Trophoblast cell (in vitro differentiated cells and primary cell): ENCODE data around the gene NCAPD2.
"Not testable (repeated sequence)": the region's sequence is repeated elsewhere in the genome, so short reads cannot be mapped to it uniquely, and the experiment has no call there.

ENCODE experiments used
- DNase-seq, 2 donors: peaks; one replicate each; pipeline ENCODE4 v3.0.0-alpha.2; 2016
- H2AFZ ChIP-seq: 2 replicates; pipeline ENCODE4 v1.6.1; 2013; ENCODE audit warnings: low read length, moderate library complexity, mild to moderate bottlenecking; ENCODE audit not compliant: insufficient read depth, poor library complexity
- H2AK5ac ChIP-seq: 2 replicates; pipeline ENCODE4 v1.6.1; 2013; ENCODE audit warnings: mild to moderate bottlenecking, low read length
- H2BK120ac ChIP-seq: 2 replicates; pipeline ENCODE4 v1.6.1; 2013; ENCODE audit warnings: low read length, mild to moderate bottlenecking, moderate library complexity; ENCODE audit not compliant: insufficient read depth, poor library complexity
- H2BK12ac ChIP-seq: 2 replicates; pipeline ENCODE4 v1.6.1; 2013; ENCODE audit warnings: mild to moderate bottlenecking, low read length, moderate library complexity
- H2BK5ac ChIP-seq: 2 replicates; pipeline ENCODE4 v1.6.1; 2013; ENCODE audit warnings: low read length, low read depth, moderate library complexity, mild to moderate bottlenecking; ENCODE audit not compliant: poor library complexity
- H3K14ac ChIP-seq: 2 replicates; pipeline ENCODE4 v1.6.1; 2013; ENCODE audit warnings: mild to moderate bottlenecking, low read length
- H3K18ac ChIP-seq: 2 replicates; pipeline ENCODE4 v1.6.1; 2013; ENCODE audit warnings: mild to moderate bottlenecking, low read length
- H3K23ac ChIP-seq: 2 replicates; pipeline ENCODE4 v1.6.1; 2013; ENCODE audit warnings: low read length
- H3K27ac ChIP-seq: 2 replicates; pipeline ENCODE4 v1.5.1; 2013; ENCODE audit warnings: low read depth, mild to moderate bottlenecking, inconsistent platforms, low read length, moderate library complexity
- H3K27me3 ChIP-seq: 2 replicates; pipeline ENCODE4 v1.6.1; 2013; ENCODE audit warnings: inconsistent platforms, mild to moderate bottlenecking, low read length, moderate library complexity; ENCODE audit not compliant: insufficient read depth
- H3K36me3 ChIP-seq, 2 experiments: 1 replicate in 1 of 2; 2 replicates in 1 of 2; pipeline ENCODE4 v1.6.1; 2013; ENCODE audit warnings: low read length in 2 of 2, mild to moderate bottlenecking in 2 of 2, moderate library complexity in 1 of 2; ENCODE audit not compliant: insufficient read depth in 2 of 2, control insufficient read depth in 1 of 2
- H3K4ac ChIP-seq: 2 replicates; pipeline ENCODE4 v1.6.1; 2013; ENCODE audit warnings: low read depth, mild to moderate bottlenecking, low read length, moderate library complexity
- H3K4me1 ChIP-seq, 2 experiments: 1 replicate in 1 of 2; 2 replicates in 1 of 2; pipeline ENCODE4 v1.6.1; 2013; ENCODE audit warnings: low read length in 2 of 2, mild to moderate bottlenecking in 2 of 2, moderate library complexity in 1 of 2; ENCODE audit not compliant: insufficient read depth in 2 of 2, control insufficient read depth in 1 of 2
- H3K4me2 ChIP-seq: 2 replicates; pipeline ENCODE4 v1.6.1; 2013; ENCODE audit warnings: inconsistent platforms, mild to moderate bottlenecking, low read length, moderate library complexity
- H3K4me3 ChIP-seq: 2 replicates; pipeline ENCODE4 v1.5.1; 2013; ENCODE audit warnings: mild to moderate bottlenecking, low read depth, low read length, inconsistent platforms
- H3K79me1 ChIP-seq: one replicate; pipeline ENCODE4 v1.6.1; 2013; ENCODE audit warnings: low read length
- H3K79me2 ChIP-seq: 2 replicates; pipeline ENCODE4 v1.6.1; 2013; ENCODE audit warnings: low read length, mild to moderate bottlenecking; ENCODE audit not compliant: control insufficient read depth, insufficient read depth, poor library complexity
- H3K9ac ChIP-seq: 2 replicates; pipeline ENCODE4 v1.6.1; 2013; ENCODE audit warnings: mild to moderate bottlenecking, low read length
- H3K9me3 ChIP-seq: 2 replicates; pipeline ENCODE4 v1.6.1; 2013; ENCODE audit warnings: low read depth, mild to moderate bottlenecking, control low read depth, inconsistent platforms, low read length; ENCODE audit not compliant: insufficient read depth
- H4K12ac ChIP-seq: 2 replicates; pipeline ENCODE4 v1.6.1; 2013; ENCODE audit warnings: low read depth, mild to moderate bottlenecking, low read length, moderate library complexity
- H4K8ac ChIP-seq: 2 replicates; pipeline ENCODE4 v1.6.1; 2013; ENCODE audit warnings: low read depth, mild to moderate bottlenecking, low read length, moderate library complexity
- H4K91ac ChIP-seq: one replicate; pipeline ENCODE4 v1.6.1; 2013; ENCODE audit warnings: low read depth, mild to moderate bottlenecking, low read length, moderate library complexity
- WGBS: extraction: QIAGEN DNeasy Blood & Tissue Kit; methylation state at CpG from one replicate; pipeline ENCODE4 v1.1.7; 2013; ENCODE audit warnings: missing lambda C conversion rate; ENCODE audit not compliant: insufficient read length, insufficient coverage; ENCODE audit errors: extremely low coverage; 5-methylcytosine and 5-hydroxymethylcytosine counted together

Gene NCAPD2

DNA sequence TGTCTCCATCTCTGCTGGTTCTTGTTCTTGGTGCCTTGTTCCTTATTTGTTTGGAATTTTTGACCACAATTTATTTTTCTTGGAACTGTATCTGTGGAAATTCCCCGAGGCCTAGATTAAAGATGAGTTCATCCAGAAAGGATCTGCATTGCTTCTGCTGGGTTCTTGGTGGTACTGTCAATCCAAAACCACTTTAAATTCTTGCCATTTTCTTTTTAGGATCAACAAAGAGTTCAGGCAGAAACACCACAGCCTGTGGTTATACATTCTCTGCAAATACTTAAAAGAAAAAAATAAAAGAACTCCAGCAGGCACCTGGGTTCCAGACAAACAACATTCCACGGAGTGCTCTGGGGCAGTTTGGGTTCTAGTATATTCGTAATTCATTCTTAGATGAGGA is 17.4 kb upstream of the NCAPD2 start:
- peaks cover 10% of the 10 kb centered on the region for H3K79me1 ChIP-seq
- H4K12ac ChIP-seq = no peak overlapping the region
- H3K4me2 ChIP-seq = peak overlapping the region; percentile 10
- H3K18ac ChIP-seq = no peak overlapping the region
- H4K8ac ChIP-seq = no peak overlapping the region
- H3K79me2 ChIP-seq = no peaks in the 10 kb centered on the region
- DNase-seq = peak; percentile 41 to 58
- peak overlapping the region; percentile 98 for H3K27ac ChIP-seq
- peaks cover 7% of the 10 kb centered on the region for H3K9me3 ChIP-seq
- H2AK5ac ChIP-seq = no peak overlapping the region
- H3K4me1 ChIP-seq = peaks cover 8 to 13% of the 10 kb centered on the region in 2 experiments
- H2BK5ac ChIP-seq = peak overlapping the region; percentile 90
- H3K4ac ChIP-seq = no peak overlapping the region
- H4K91ac ChIP-seq = peak overlapping the region; percentile 84
- H2BK120ac ChIP-seq = peak overlapping the region; percentile 39
- H3K14ac ChIP-seq = no peak overlapping the region
- H3K4me3 ChIP-seq = no peak overlapping the region
- H2BK12ac ChIP-seq = no peak overlapping the region
- H3K23ac ChIP-seq = no peak overlapping the region
- H2AFZ ChIP-seq = no peak overlapping the region
- H3K27me3 ChIP-seq = no peaks in the 10 kb centered on the region
- H3K36me3 ChIP-seq = no peaks in the 10 kb centered on the region
- H3K9ac ChIP-seq = no peak overlapping the region
- WGBS = no CpG with 5 or more reads among the region's 3 CpGs

DNA sequence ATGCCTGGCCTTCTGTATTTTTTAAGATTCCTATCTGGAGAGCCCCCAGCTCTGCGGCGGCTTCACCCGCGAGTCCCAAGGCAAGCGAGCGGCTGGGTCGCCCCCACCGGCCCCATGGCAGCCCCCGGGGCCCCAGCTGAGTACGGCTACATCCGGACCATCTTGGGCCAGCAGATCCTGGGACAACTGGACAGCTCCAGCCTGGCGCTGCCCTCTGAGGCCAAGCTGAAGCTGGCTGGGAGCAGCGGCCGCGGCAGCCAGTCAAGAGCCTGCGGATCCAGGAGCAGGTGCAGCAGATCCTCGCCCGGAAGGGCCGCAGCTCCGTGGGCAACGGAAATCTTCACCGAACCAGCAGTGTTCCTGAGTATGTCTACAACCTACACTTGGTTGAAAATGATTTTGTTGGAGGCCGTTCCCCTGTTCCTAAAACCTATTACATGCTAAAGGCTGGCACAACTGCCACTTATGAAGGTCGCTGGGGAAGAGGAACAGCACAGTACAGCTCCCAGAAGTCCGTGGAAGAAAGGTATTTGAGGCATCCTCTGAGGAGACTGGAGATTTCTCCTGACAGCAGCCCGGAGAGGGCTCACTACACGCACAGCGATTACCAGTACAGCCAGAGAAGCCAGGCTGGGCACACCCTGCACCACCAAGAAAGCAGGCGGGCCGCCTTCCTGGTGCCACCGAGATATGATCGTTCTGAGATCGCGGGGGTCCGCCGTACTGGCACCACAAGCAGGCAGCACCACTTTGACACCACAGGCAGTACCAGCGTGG is 16.1 kb upstream of the NCAPD2 start:
- Histone ChIP-seq H2BK120ac (peak overlapping the region; percentile 85), H4K91ac (peak overlapping the region; percentile 95), H3K4ac (peak overlapping the region; percentile 21), H3K27ac (peak overlapping the region; percentile 52), H3K14ac (peak overlapping the region; percentile 42), H2AK5ac (peak overlapping the region; percentile 88), H3K79me1 (peaks cover 10% of the 10 kb centered on the region), H3K4me1 (peaks cover 8 to 12% of the 10 kb centered on the region in 2 experiments), H3K18ac (peak overlapping the region; percentile 57), H2BK12ac (peak overlapping the region; percentile 96), H2BK5ac (peak overlapping the region; percentile 57)
- not testable (repeated sequence) for H3K27me3 ChIP-seq, DNase-seq, H3K9ac ChIP-seq, H3K36me3 ChIP-seq, H3K79me2 ChIP-seq, H3K4me3 ChIP-seq, H3K9me3 ChIP-seq, H4K12ac ChIP-seq, H3K4me2 ChIP-seq, H3K23ac ChIP-seq, H2AFZ ChIP-seq, H4K8ac ChIP-seq
- no CpG with 5 or more reads among the region's 37 CpGs for WGBS

DNA sequence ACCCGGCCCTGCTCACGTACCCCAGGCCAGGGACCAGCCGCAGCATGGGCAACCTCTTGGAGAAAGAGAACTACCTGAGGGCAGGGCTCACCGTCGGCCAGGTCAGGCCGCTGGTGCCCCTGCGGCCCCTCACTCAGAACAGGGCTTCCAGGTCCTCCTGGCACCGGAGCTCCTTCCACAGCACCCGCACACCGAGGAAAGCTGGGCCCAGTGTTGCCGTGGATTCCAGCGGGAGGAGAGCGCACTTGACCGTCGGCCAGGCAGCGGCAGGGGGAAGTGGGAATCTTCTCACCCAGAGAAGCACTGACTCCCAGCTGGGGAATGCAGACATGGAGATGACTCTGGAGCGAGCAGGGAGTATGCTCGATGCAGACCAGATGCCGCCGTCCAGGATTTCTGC is 15.5 kb upstream of the NCAPD2 start:
- Histone ChIP-seq H3K9ac (no peak overlapping the region), H3K18ac (no peak overlapping the region), H3K23ac (peak overlapping the region; percentile 69), H2BK5ac (no peak overlapping the region), H2AK5ac (no peak overlapping the region), H3K27ac (peak overlapping the region; percentile 19), H3K36me3 (no peaks in the 10 kb centered on the region), H3K4me2 (no peak overlapping the region), H3K27me3 (no peaks in the 10 kb centered on the region), H3K79me2 (no peaks in the 10 kb centered on the region), H4K8ac (peak overlapping the region; percentile 5), H4K12ac (no peak overlapping the region), H3K79me1 (peaks cover 10% of the 10 kb centered on the region), H4K91ac (peak overlapping the region; percentile 3), H3K14ac (peak overlapping the region; percentile 37), H2BK12ac (peak overlapping the region; percentile 27), H3K4me3 (no peak overlapping the region), H3K9me3 (peaks cover 7% of the 10 kb centered on the region), H3K4ac (no peak overlapping the region), H2AFZ (no peak overlapping the region), H3K4me1 (peaks cover 8 to 12% of the 10 kb centered on the region in 2 experiments), H2BK120ac (no peak overlapping the region)
- no peak for DNase-seq
- WGBS = no CpG with 5 or more reads among the region's 20 CpGs

DNA sequence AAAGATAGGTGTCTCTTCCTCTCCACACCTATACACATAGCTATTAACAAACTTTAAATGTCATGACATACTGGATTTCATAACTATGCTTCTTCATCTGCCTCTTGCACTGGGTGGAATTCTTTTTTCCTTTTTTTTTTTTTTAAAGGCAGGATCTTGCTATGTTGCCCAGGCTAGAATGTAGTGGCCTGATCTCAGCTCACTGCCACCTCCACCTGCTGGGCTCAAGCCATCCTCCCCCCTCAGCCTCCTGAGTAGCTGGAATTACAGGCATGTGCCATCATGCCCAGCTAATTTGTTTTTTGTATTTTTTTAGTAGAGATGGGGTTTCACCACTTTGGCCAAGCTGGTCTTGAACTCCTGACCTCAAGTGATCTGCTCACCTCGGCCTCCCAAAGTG is 5.7 kb upstream of the NCAPD2 start:
- H2BK5ac ChIP-seq = no peak overlapping the region
- H3K4me2 ChIP-seq = no peak overlapping the region
- no peak overlapping the region for H4K12ac ChIP-seq
- no peaks in the 10 kb centered on the region for H3K27me3 ChIP-seq
- H3K79me2 ChIP-seq = peaks cover 2% of the 10 kb centered on the region
- H3K18ac ChIP-seq = no peak overlapping the region
- no peak overlapping the region for H3K14ac ChIP-seq
- H3K4me1 ChIP-seq = peaks cover 0 to 3% of the 10 kb centered on the region in 2 experiments
- no peak overlapping the region for H3K23ac ChIP-seq
- no peaks in the 10 kb centered on the region for H3K9me3 ChIP-seq
- no peak overlapping the region for H2AK5ac ChIP-seq
- H2BK120ac ChIP-seq = no peak overlapping the region
- no peak overlapping the region for H2AFZ ChIP-seq
- no peak overlapping the region for H3K9ac ChIP-seq
- peaks cover 4% of the 10 kb centered on the region for H3K79me1 ChIP-seq
- H4K8ac ChIP-seq = no peak overlapping the region
- H3K4me3 ChIP-seq = no peak overlapping the region
- peaks cover 0 to 2% of the 10 kb centered on the region in 2 experiments for H3K36me3 ChIP-seq
- no peak for DNase-seq
- no peak overlapping the region for H2BK12ac ChIP-seq
- no CpG with 5 or more reads among the region's 1 CpG for WGBS
- no peak overlapping the region for H4K91ac ChIP-seq
- H3K4ac ChIP-seq = no peak overlapping the region
- no peak overlapping the region for H3K27ac ChIP-seq
